ENCODE measurements around the gene ETHE1.
A peak's percentile ranks its signal among the peaks of the same experiment; 100 is the strongest.
"Not testable (repeated sequence)": the region's sequence is repeated elsewhere in the genome, so short reads cannot be mapped to it uniquely, and the experiment has no call there.

Gene ETHE1

GRCh38 chr19:43522929-43523328 is 4.1 kb downstream of the ETHE1 start:
- Histone ChIP-seq H3K4me2 (ENCODE audit: insufficient read depth, low read length, poor library complexity, severe bottlenecking) (no peak overlapping the region), H2BK5ac (ENCODE audit: low read length) (no peak overlapping the region), H4K91ac (ENCODE audit: low read depth, low read length, poor library complexity) (no peak overlapping the region), H2BK120ac (ENCODE audit: low read depth, low read length) (no peak overlapping the region), H2BK15ac (ENCODE audit: low read length) (no peak overlapping the region), H3K4ac (ENCODE audit: low read length) (no peak overlapping the region), H2BK12ac (ENCODE audit: low read length) (no peak overlapping the region), H4K8ac (ENCODE audit: low read depth, low read length) (no peak overlapping the region), H3K79me1 (ENCODE audit: low read depth, low read length) (peaks cover 2% of the 10 kb centered on the region), H3K14ac (ENCODE audit: low read length) (no peak overlapping the region), H3K9me3 (replicated peaks in 1 of 2; ENCODE audit: control insufficient read depth in 2 of 2, insufficient read depth in 1 of 2, low read depth in 1 of 2, low read length in 2 of 2) (no peaks in the 10 kb centered on the region), H3K4me3 (ENCODE audit: low read length in 2 of 2) (no peak overlapping the region), H2AK5ac (ENCODE audit: low read depth, low read length) (no peak overlapping the region), H3K36me3 (replicated peaks in 1 of 2; ENCODE audit: control insufficient read depth in 2 of 2, insufficient read depth in 2 of 2, low read length in 2 of 2) (no peaks in the 10 kb centered on the region), H2AFZ (ENCODE audit: low read length) (no peak overlapping the region), H3K27ac (replicated peaks; ENCODE audit: low read length) (no peak overlapping the region), H3K23ac (ENCODE audit: low read depth, low read length, poor library complexity) (no peak overlapping the region), H3K18ac (ENCODE audit: low read length) (no peak overlapping the region), H3K27me3 (ENCODE audit: control insufficient read depth in 3 of 3, insufficient read depth in 3 of 3, low read depth in 1 of 3, low read length in 3 of 3) (peaks cover 0 to 11% (median 4%) of the 10 kb centered on the region in 3 experiments), H3K9ac (ENCODE audit: low read depth, low read length, poor library complexity) (no peak overlapping the region), H3K4me1 (ENCODE audit: control insufficient read depth in 2 of 2, insufficient read depth in 1 of 2, low read depth in 1 of 2, low read length in 2 of 2) (peaks cover 7 to 15% of the 10 kb centered on the region in 2 donors)
- WGBS, 2 donors (ENCODE audit: extremely low coverage in 2 of 2, insufficient read length in 2 of 2, insufficient replicate concordance in 1 of 2): no CpG with 5 or more reads among the region's 5 CpGs
- no peak for DNase-seq (ENCODE audit: low spot score)

GRCh38 chr19:43519436-43520088 is 7.4 kb downstream of the ETHE1 start:
- WGBS, 2 donors (ENCODE audit: extremely low coverage in 2 of 2, insufficient read length in 2 of 2, insufficient replicate concordance in 1 of 2): no CpG with 5 or more reads among the region's 10 CpGs
- Histone ChIP-seq H3K27me3 (ENCODE audit: control insufficient read depth in 3 of 3, insufficient read depth in 3 of 3, low read depth in 1 of 3, low read length in 3 of 3) (no peaks in the 10 kb centered on the region), H2BK5ac (ENCODE audit: low read length) (no peak overlapping the region)

GRCh38 chr19:43518051-43518450 is 8.9 kb downstream of the ETHE1 start:
- Histone ChIP-seq H2BK15ac (ENCODE audit: low read length) (no peak overlapping the region), H3K4me3 (ENCODE audit: low read length in 2 of 2) (no peak overlapping the region), H3K18ac (ENCODE audit: low read length) (no peak overlapping the region), H4K8ac (ENCODE audit: low read depth, low read length) (no peak overlapping the region), H3K4me2 (ENCODE audit: insufficient read depth, low read length, poor library complexity, severe bottlenecking) (no peak overlapping the region), H3K9me3 (replicated peaks in 1 of 2; ENCODE audit: control insufficient read depth in 2 of 2, insufficient read depth in 1 of 2, low read depth in 1 of 2, low read length in 2 of 2) (peaks cover 0 to 2% of the 10 kb centered on the region in 2 donors), H2AK5ac (ENCODE audit: low read depth, low read length) (no peak overlapping the region), H3K36me3 (replicated peaks in 1 of 2; ENCODE audit: control insufficient read depth in 2 of 2, insufficient read depth in 2 of 2, low read length in 2 of 2) (no peaks in the 10 kb centered on the region), H2AFZ (ENCODE audit: low read length) (no peak overlapping the region), H3K14ac (ENCODE audit: low read length) (no peak overlapping the region), H2BK5ac (ENCODE audit: low read length) (no peak overlapping the region), H3K9ac (ENCODE audit: low read depth, low read length, poor library complexity) (no peak overlapping the region), H2BK12ac (ENCODE audit: low read length) (no peak overlapping the region), H3K79me1 (ENCODE audit: low read depth, low read length) (no peaks in the 10 kb centered on the region), H3K23ac (ENCODE audit: low read depth, low read length, poor library complexity) (no peak overlapping the region), H3K4ac (ENCODE audit: low read length) (no peak overlapping the region), H3K27me3 (ENCODE audit: control insufficient read depth in 3 of 3, insufficient read depth in 3 of 3, low read depth in 1 of 3, low read length in 3 of 3) (no peaks in the 10 kb centered on the region), H4K91ac (ENCODE audit: low read depth, low read length, poor library complexity) (no peak overlapping the region), H3K4me1 (ENCODE audit: control insufficient read depth in 2 of 2, insufficient read depth in 1 of 2, low read depth in 1 of 2, low read length in 2 of 2) (no peaks in the 10 kb centered on the region), H3K27ac (replicated peaks; ENCODE audit: low read length) (no peak overlapping the region), H2BK120ac (ENCODE audit: low read depth, low read length) (no peak overlapping the region)
- WGBS, 2 donors (ENCODE audit: extremely low coverage in 2 of 2, insufficient read length in 2 of 2, insufficient replicate concordance in 1 of 2): no CpG with 5 or more reads among the region's 4 CpGs
- no peak for DNase-seq (ENCODE audit: low spot score)

More at GRCh38 chr19:43519436-43520088, 7.4 kb downstream of the ETHE1 start:
- H3K36me3 ChIP-seq (replicated peaks in 1 of 2; ENCODE audit: control insufficient read depth in 2 of 2, insufficient read depth in 2 of 2, low read length in 2 of 2): no peaks in the 10 kb centered on the region
- no peak overlapping the region for H2AFZ ChIP-seq (ENCODE audit: low read length)
- H3K18ac ChIP-seq (ENCODE audit: low read length): no peak overlapping the region
- peak; percentile 84 for DNase-seq (ENCODE audit: low spot score)
- no peak overlapping the region for H4K8ac ChIP-seq (ENCODE audit: low read depth, low read length)
- H3K4ac ChIP-seq (ENCODE audit: low read length): no peak overlapping the region
- no peak overlapping the region for H3K9ac ChIP-seq (ENCODE audit: low read depth, low read length, poor library complexity)
- no peak overlapping the region for H3K4me2 ChIP-seq (ENCODE audit: insufficient read depth, low read length, poor library complexity, severe bottlenecking)
- H3K4me3 ChIP-seq (ENCODE audit: low read length in 2 of 2): no peak overlapping the region
- no peak overlapping the region for H2BK120ac ChIP-seq (ENCODE audit: low read depth, low read length)
- H4K91ac ChIP-seq (ENCODE audit: low read depth, low read length, poor library complexity): no peak overlapping the region
- H2AK5ac ChIP-seq (ENCODE audit: low read depth, low read length): no peak overlapping the region
- no peak overlapping the region for H3K27ac ChIP-seq (replicated peaks; ENCODE audit: low read length)
- H3K23ac ChIP-seq (ENCODE audit: low read depth, low read length, poor library complexity): no peak overlapping the region
- no peaks in the 10 kb centered on the region for H3K9me3 ChIP-seq (replicated peaks in 1 of 2; ENCODE audit: control insufficient read depth in 2 of 2, insufficient read depth in 1 of 2, low read depth in 1 of 2, low read length in 2 of 2)
- H3K14ac ChIP-seq (ENCODE audit: low read length): no peak overlapping the region
- H2BK15ac ChIP-seq (ENCODE audit: low read length): no peak overlapping the region
- H3K4me1 ChIP-seq (ENCODE audit: control insufficient read depth in 2 of 2, insufficient read depth in 1 of 2, low read depth in 1 of 2, low read length in 2 of 2): no peaks in the 10 kb centered on the region
- H3K79me1 ChIP-seq (ENCODE audit: low read depth, low read length): no peaks in the 10 kb centered on the region
- H2BK12ac ChIP-seq (ENCODE audit: low read length): no peak overlapping the region

GRCh38 chr19:43512399-43512798 is 14.6 kb downstream of the ETHE1 start:
- H3K27me3 ChIP-seq (ENCODE audit: control insufficient read depth in 3 of 3, insufficient read depth in 3 of 3, low read depth in 1 of 3, low read length in 3 of 3); H3K9me3 ChIP-seq (replicated peaks in 1 of 2; ENCODE audit: control insufficient read depth in 2 of 2, insufficient read depth in 1 of 2, low read depth in 1 of 2, low read length in 2 of 2); H2BK15ac ChIP-seq (ENCODE audit: low read length); H3K14ac ChIP-seq (ENCODE audit: low read length); H3K9ac ChIP-seq (ENCODE audit: low read depth, low read length, poor library complexity); H2AK5ac ChIP-seq (ENCODE audit: low read depth, low read length); H4K91ac ChIP-seq (ENCODE audit: low read depth, low read length, poor library complexity); H2AFZ ChIP-seq (ENCODE audit: low read length); DNase-seq (ENCODE audit: low spot score); H2BK120ac ChIP-seq (ENCODE audit: low read depth, low read length); H3K4me1 ChIP-seq (ENCODE audit: control insufficient read depth in 2 of 2, insufficient read depth in 1 of 2, low read depth in 1 of 2, low read length in 2 of 2); H3K23ac ChIP-seq (ENCODE audit: low read depth, low read length, poor library complexity); H3K4ac ChIP-seq (ENCODE audit: low read length); H3K27ac ChIP-seq (replicated peaks; ENCODE audit: low read length); H4K8ac ChIP-seq (ENCODE audit: low read depth, low read length); H2BK12ac ChIP-seq (ENCODE audit: low read length); H3K18ac ChIP-seq (ENCODE audit: low read length); H3K4me2 ChIP-seq (ENCODE audit: insufficient read depth, low read length, poor library complexity, severe bottlenecking); H3K4me3 ChIP-seq (ENCODE audit: low read length in 2 of 2); H3K79me1 ChIP-seq (ENCODE audit: low read depth, low read length); H2BK5ac ChIP-seq (ENCODE audit: low read length): not testable (repeated sequence)
- H3K36me3 ChIP-seq (replicated peaks in 1 of 2; ENCODE audit: control insufficient read depth in 2 of 2, insufficient read depth in 2 of 2, low read length in 2 of 2): peaks cover 5 to 17% of the 10 kb centered on the region in 2 donors

Data from neuronal stem cell (in vitro differentiated cells).